ENCODE measurements around the gene RGS14. TPM values are rescaled to one million over a fixed set of nuclear protein-coding genes. Genes with fewer than 3 reads are reported as not detected.

Gene RGS14
- total RNA-seq, 1 donor from 2014 or later: 4.5 TPM

DNA sequence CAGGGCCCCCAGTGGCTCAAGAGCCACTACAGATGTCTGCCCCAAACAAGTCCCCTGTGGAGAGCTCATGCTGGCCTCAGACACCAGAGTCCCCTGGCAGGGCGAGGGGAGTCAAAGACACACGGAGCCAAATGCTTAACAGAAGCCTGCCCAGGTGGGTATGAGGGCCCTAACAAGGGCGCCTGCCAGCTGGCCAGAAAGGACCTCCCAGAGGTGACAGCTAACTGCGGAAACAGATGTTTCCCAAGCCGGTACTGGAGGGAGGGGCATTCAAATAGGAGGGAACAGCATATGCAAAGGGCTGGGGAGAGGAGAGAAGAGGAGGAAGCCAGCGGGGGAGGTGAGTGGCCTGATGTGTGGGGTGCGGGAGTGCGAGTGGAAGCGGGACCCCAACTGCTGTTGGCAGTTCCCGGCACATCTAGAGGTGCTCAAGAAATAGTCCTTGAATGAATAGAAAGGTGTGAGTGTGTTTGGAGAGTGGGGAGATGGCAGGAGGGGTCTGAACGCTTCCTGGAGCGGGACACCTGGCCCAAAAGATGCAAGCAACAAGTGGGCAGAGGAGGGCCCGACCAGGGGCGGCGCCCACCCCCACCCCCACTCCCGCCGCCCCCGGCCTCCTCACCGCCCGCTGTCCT is 46.9 kb upstream of the RGS14 start:
- Histone ChIP-seq H3K27ac (no peak overlapping the region), H3K4me3 (peak overlapping the region; percentile 57 to 66), H3K36me3 (peaks cover 2 to 23% of the 10 kb centered on the region in 2 donors), H3K27me3 (no peaks in the 10 kb centered on the region), H3K9me3 (no peaks in the 10 kb centered on the region), H3K4me1 (peaks cover 12 to 18% of the 10 kb centered on the region in 2 donors)
- intact Hi-C loops (cut with DNase I): loop anchor here (5.0 kb wide), 3 partner anchors 141 to 206 kb away; partner anchors contain the start of genes DDX41 and PDLIM7
- DNase-seq (ENCODE audit: low spot score in 2 of 2): no peak
- TF ChIP-seq, protein P1, sequence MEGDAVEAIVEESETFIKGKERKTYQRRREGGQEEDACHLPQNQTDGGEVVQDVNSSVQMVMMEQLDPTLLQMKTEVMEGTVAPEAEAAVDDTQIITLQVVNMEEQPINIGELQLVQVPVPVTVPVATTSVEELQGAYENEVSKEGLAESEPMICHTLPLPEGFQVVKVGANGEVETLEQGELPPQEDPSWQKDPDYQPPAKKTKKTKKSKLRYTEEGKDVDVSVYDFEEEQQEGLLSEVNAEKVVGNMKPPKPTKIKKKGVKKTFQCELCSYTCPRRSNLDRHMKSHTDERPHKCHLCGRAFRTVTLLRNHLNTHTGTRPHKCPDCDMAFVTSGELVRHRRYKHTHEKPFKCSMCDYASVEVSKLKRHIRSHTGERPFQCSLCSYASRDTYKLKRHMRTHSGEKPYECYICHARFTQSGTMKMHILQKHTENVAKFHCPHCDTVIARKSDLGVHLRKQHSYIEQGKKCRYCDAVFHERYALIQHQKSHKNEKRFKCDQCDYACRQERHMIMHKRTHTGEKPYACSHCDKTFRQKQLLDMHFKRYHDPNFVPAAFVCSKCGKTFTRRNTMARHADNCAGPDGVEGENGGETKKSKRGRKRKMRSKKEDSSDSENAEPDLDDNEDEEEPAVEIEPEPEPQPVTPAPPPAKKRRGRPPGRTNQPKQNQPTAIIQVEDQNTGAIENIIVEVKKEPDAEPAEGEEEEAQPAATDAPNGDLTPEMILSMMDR (IDR thresholded peaks at IDR 0.05): no peak

GRCh38 chr5:177311392-177311722 is 46.4 kb upstream of the RGS14 start:
- TF ChIP-seq, protein P1 (IDR thresholded peaks at IDR 0.05): no peak
- no peak overlapping the region for H3K27ac ChIP-seq
- intact Hi-C loops (cut with DNase I): loop anchor here (5.0 kb wide), 3 partner anchors 141 to 206 kb away; partner anchors contain the start of genes DDX41 and PDLIM7

GRCh38 chr5:177311723-177312648 is 45.7 kb upstream of the RGS14 start, which contains the start of gene MXD3:
Gene MXD3 (minus strand): TSS chr5:177311898. CDS start chr5:177311830, 68 bp downstream.
- Histone ChIP-seq H3K36me3 (peaks cover 0 to 12% of the 10 kb centered on the region in 2 donors), H3K4me3 (peak within 1 kb of the TSS; percentile 57 to 66), H3K27ac (no peak within 1 kb of the TSS), H3K9me3 (no peaks in the 10 kb centered on the region), H3K27me3 (no peaks in the 10 kb centered on the region), H3K4me1 (peaks cover 12 to 18% of the 10 kb centered on the region in 2 donors)
- TF ChIP-seq, protein P1 (IDR thresholded peaks at IDR 0.05): no peak
- peak; percentile 88 to 98 for DNase-seq (ENCODE audit: low spot score in 2 of 2)
- intact Hi-C loops (cut with DNase I): loop anchor here (2.0 to 5.0 kb wide), 4 partner anchors 39 to 205 kb away; partner anchors contain the start of genes DDX41, LMAN2 and PDLIM7

More at GRCh38 chr5:177311392-177311722, 46.4 kb upstream of the RGS14 start:
- DNase-seq (ENCODE audit: low spot score in 2 of 2): no peak
- H3K4me1 ChIP-seq: peaks cover 12 to 18% of the 10 kb centered on the region in 2 donors
- H3K4me3 ChIP-seq: peak overlapping the region; percentile 57 to 66
- no peaks in the 10 kb centered on the region for H3K9me3 ChIP-seq
- no peaks in the 10 kb centered on the region for H3K27me3 ChIP-seq
- H3K36me3 ChIP-seq: peaks cover 2 to 19% of the 10 kb centered on the region in 2 donors

DNA sequence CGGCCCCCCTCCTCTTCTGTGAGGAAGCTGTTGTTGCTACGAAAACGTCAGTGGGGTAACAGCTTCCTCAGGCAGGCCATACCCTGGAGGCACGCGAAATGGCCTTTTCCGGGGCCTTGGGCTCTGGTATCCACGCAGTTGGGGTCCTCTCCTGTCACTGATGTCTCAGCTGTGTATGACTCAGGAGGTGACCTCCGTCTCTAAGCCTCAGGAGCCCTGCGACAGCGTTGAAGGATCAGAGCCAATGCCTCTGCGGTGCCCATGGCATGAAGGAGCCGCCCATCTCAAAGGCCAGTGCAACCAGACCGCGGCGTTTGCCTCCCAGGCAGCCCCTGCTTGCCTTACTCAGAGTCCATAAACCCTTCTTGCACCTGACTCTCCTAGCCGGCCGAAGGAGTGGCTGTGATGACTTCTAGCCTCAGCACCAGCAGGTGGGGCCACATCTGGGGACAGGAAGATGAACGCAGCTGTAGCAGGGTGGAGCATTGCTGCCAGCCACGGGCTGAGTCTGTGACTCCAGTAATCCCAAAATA is 45.0 kb upstream of the RGS14 start:
- peaks cover 12 to 18% of the 10 kb centered on the region in 2 donors for H3K4me1 ChIP-seq
- peaks cover 3 to 5% of the 10 kb centered on the region in 2 donors for H3K36me3 ChIP-seq
- no peaks in the 10 kb centered on the region for H3K27me3 ChIP-seq
- TF ChIP-seq, protein P1 (IDR thresholded peaks at IDR 0.05): no peak
- no peak for DNase-seq (ENCODE audit: low spot score in 2 of 2)
- H3K4me3 ChIP-seq: peak overlapping the region; percentile 57 to 66
- intact Hi-C loops (cut with DNase I): loop anchor here (2.0 to 5.0 kb wide), 4 partner anchors 38 to 205 kb away; partner anchors contain the start of genes DDX41, LMAN2 and PDLIM7
- H3K27ac ChIP-seq: no peak overlapping the region
- H3K9me3 ChIP-seq: no peaks in the 10 kb centered on the region

GRCh38 chr5:177313561-177314259 is 44.0 kb upstream of the RGS14 start:
- Histone ChIP-seq H3K9me3 (no peaks in the 10 kb centered on the region), H3K4me1 (peaks cover 12 to 18% of the 10 kb centered on the region in 2 donors), H3K36me3 (peaks cover 3% of the 10 kb centered on the region in 2 donors), H3K27ac (no peak overlapping the region), H3K4me3 (no peak overlapping the region), H3K27me3 (no peaks in the 10 kb centered on the region)
- TF ChIP-seq, protein P1 (IDR thresholded peaks at IDR 0.05): no peak
- DNase-seq (ENCODE audit: low spot score in 2 of 2): no peak
- intact Hi-C loops (cut with DNase I): loop anchor here (2.0 to 5.0 kb wide), 4 partner anchors 37 to 204 kb away; partner anchors contain the start of genes DDX41, LMAN2 and PDLIM7
